ENCODE results near the gene TMEM183A. TPM values are rescaled to one million over a fixed set of nuclear protein-coding genes. Genes with fewer than 3 reads are reported as not detected.
A peak's percentile ranks its signal among the peaks of the same experiment; 100 is the strongest.

The TMEM183A gene
- total RNA-seq, 6 experiments from 2014 or later = 21.4 to 38.1 (median 31.0) TPM

DNA sequence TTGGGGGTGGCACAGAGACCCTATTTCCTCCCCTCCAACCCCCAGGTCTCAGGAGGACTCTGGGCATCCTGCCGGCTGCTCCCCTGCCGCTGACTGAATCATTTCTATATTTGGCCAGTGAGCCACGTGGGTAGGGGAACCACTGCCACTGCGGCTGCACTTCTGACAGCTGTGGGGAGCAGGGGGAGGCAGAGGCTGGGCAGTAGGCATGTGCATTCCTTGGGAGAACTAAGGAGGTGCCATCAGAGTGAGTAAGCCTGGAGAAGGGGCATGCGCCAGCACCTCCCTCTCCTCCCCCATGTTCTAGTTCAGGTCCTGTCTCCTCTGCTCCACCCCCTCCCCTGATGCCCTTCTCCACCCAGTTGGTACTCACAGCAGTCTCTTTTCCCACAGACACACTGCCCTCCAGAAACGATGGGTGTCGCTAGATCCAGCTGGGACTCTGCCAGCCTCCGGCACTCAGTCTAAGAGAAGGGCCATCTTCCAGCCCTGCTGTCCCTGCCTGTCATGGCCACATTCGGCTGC lies 31.1 kb downstream of the TMEM183A start:
- H3K27me3 ChIP-seq = no peaks in the 10 kb centered on the region
- H3K27ac ChIP-seq = no peak overlapping the region
- WGBS (ENCODE audit: insufficient coverage, low coverage, low lambda C conversion rate, missing lambda C conversion rate) = 14% methylated on average over 5 of the region's 9 CpGs
- no peak for ATAC-seq
- DNase-seq = peak in 1 of 3 donors; percentile 39
- TF ChIP-seq, protein P1, sequence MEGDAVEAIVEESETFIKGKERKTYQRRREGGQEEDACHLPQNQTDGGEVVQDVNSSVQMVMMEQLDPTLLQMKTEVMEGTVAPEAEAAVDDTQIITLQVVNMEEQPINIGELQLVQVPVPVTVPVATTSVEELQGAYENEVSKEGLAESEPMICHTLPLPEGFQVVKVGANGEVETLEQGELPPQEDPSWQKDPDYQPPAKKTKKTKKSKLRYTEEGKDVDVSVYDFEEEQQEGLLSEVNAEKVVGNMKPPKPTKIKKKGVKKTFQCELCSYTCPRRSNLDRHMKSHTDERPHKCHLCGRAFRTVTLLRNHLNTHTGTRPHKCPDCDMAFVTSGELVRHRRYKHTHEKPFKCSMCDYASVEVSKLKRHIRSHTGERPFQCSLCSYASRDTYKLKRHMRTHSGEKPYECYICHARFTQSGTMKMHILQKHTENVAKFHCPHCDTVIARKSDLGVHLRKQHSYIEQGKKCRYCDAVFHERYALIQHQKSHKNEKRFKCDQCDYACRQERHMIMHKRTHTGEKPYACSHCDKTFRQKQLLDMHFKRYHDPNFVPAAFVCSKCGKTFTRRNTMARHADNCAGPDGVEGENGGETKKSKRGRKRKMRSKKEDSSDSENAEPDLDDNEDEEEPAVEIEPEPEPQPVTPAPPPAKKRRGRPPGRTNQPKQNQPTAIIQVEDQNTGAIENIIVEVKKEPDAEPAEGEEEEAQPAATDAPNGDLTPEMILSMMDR (IDR thresholded peaks at IDR 0.05) = no peak
- H3K36me3 ChIP-seq = no peaks in the 10 kb centered on the region
- intact Hi-C loops (cut with DNase I) = loop anchor here in 1 of 2 donors (5.0 kb wide), 2 partner anchors 179 to 234 kb away; no protein-coding TSS in a partner anchor
- no peaks in the 10 kb centered on the region for H3K9me3 ChIP-seq
- no peak overlapping the region for H3K4me3 ChIP-seq
- H3K4me1 ChIP-seq = no peaks in the 10 kb centered on the region

DNA sequence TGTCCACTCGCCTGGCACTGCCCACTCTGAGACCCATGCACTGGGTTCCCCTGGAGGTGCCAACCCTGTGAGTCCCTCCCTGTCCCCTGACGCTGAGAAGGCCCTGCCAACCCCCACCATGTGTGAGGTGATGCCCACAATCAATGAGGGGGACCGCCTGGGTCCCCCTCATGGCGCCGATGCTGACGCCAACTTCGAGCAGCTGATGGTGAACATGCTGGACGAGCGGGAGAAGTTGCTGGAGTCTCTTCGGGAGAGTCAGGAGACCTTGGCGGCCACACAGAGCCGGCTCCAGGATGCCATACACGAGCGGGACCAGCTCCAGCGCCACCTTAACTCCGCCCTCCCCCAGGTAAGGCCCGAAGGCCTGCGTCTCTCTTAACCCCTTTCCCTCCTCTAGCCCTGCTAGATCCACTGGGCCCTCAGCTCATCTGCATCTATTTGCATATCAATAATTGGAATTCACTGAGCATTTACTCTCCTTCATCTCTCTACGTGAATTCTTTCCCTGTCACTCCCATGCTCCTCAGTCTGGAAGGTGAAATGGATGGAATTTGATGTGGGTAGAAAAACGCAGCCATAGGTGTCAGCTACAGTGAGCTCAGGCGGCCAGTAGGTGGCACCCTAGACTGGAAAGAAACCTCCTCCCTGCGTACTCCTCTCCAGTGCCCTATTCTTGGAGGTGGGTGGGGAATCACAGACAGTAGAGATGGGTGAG lies 31.9 kb downstream of the TMEM183A start:
- no peaks in the 10 kb centered on the region for H3K36me3 ChIP-seq
- no peak overlapping the region for H3K27ac ChIP-seq
- no peaks in the 10 kb centered on the region for H3K27me3 ChIP-seq
- 39% methylated on average over 10 of the region's 22 CpGs for WGBS (ENCODE audit: insufficient coverage, low coverage, low lambda C conversion rate, missing lambda C conversion rate)
- intact Hi-C loops (cut with DNase I) = loop anchor here in 1 of 2 donors (5.0 kb wide), 2 partner anchors 178 to 233 kb away; no protein-coding TSS in a partner anchor
- peak; percentile 89 to 94 (median 91) for ATAC-seq
- no peaks in the 10 kb centered on the region for H3K4me1 ChIP-seq
- no peaks in the 10 kb centered on the region for H3K9me3 ChIP-seq
- peak; percentile 72 to 78 (median 72) for DNase-seq
- no peak for TF ChIP-seq POLR2A (IDR thresholded peaks at IDR 0.05)
- TF ChIP-seq, protein P1 (IDR thresholded peaks at IDR 0.05) = peak; percentile 87 to 91 (median 90)
- H3K4me3 ChIP-seq = no peak overlapping the region

DNA sequence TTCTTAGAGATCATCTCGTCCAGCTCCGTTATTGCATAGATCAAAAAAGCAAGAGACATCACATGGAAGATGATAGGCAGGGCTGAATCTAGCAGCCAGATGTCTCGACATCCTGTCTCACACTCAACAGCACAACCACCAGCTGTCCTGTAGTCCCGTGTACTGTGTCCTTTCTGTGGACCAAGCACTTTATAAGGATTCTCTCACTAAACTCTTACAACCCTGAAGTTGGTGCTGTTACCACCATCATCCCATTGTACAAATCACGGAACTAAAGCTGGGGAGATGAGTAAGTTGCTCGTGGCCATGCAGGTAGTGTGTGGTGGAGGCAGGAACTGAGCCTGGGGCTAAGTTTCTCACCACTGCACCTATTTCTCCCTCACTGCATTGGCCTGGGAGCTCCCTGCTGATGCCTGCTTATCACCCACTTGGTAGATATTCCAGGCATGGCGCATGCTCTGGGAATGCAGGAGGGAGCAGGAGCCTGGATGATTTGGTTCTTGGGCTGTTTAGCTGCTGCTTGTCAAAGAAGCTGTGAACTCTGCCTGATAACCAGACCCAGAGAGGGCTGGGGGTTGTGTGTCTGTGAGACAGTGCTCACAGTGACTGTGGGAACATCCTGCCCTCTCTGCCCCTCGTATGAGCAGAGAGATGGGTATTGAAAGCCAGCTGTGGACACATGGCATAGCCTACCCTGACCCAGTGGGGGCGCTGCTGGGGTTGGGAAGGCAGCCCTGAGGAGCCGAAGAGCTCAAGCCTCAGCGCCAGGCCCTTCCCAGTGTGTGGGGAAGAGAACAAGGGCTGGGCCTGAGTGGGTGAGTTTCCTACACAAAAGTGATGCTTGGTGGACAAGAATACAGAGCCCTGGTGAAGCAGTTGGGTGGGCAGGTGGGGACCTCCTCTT lies 32.7 kb downstream of the TMEM183A start:
- Histone ChIP-seq H3K27me3 (no peaks in the 10 kb centered on the region), H3K4me1 (no peaks in the 10 kb centered on the region), H3K36me3 (no peaks in the 10 kb centered on the region), H3K9me3 (no peaks in the 10 kb centered on the region), H3K4me3 (no peak overlapping the region), H3K27ac (no peak overlapping the region)
- ATAC-seq = no peak
- intact Hi-C loops (cut with DNase I) = loop anchor here in 1 of 2 donors (5.0 kb wide), 2 partner anchors 177 to 232 kb away; no protein-coding TSS in a partner anchor
- TF ChIP-seq, protein P1 (IDR thresholded peaks at IDR 0.05) = no peak
- no peak for TF ChIP-seq POLR2A (IDR thresholded peaks at IDR 0.05)
- DNase-seq = peak in 1 of 3 donors; percentile 38
- 27% methylated on average over 3 of the region's 11 CpGs for WGBS (ENCODE audit: insufficient coverage, low coverage, low lambda C conversion rate, missing lambda C conversion rate)

DNA sequence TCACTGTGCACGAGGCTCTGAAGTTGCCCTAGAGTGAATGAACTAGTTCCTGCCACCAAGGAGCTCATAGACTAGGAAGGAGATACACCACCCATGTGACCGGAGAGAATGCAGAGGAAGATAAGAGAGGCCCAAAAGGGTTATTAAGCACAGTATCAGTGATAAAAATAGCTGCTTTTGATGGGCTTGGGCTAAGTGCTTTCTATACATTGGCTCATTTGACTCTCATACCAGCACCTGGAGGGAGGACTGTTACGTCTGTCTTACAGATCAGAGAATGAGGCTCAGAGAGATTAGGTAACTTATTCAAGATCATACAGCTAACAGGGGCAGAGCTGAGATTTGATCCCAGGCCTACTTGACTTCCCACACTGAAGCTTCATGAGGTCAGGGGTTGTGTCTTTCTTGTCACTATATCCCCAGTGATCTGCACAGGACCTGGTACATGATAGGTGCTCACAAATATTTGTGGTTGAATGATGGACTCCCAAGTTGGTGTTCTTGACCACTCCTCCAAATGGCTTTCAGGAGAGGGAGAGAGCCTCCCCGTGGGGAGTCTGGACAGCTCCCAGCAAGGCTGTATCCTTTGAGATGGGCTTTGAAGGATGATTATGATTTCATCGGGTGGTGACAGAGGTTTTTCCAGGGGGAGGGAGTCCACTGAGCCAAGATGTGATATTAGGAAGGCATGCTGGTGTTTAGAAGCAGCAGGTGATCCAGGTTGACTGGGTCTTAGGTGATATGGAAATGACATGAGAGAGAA lies 33.5 kb downstream of the TMEM183A start:
- intact Hi-C loops (cut with DNase I) = no loop called here
- no peak overlapping the region for H3K27ac ChIP-seq
- TF ChIP-seq, protein P1 (IDR thresholded peaks at IDR 0.05) = no peak
- TF ChIP-seq POLR2A (IDR thresholded peaks at IDR 0.05) = no peak
- no peaks in the 10 kb centered on the region for H3K4me1 ChIP-seq
- peak in 1 of 3 donors; percentile 5 for DNase-seq
- H3K36me3 ChIP-seq = no peaks in the 10 kb centered on the region
- H3K27me3 ChIP-seq = no peaks in the 10 kb centered on the region
- ATAC-seq = no peak
- WGBS (ENCODE audit: insufficient coverage, low coverage, low lambda C conversion rate, missing lambda C conversion rate) = 34% methylated on average over 5 of the region's 5 CpGs
- H3K9me3 ChIP-seq = no peaks in the 10 kb centered on the region
- no peak overlapping the region for H3K4me3 ChIP-seq
